ENCODE data around the gene DNAH11. TPM values are rescaled to one million over a fixed set of nuclear protein-coding genes. Genes with fewer than 3 reads are reported as not detected.

DNAH11 gene
- total and polyA plus RNA-seq, 11 donors: 0.04 to 0.98 (median 0.23) TPM

- ATAC-seq (no peak), DNase-seq (no peak)
- intact Hi-C loops (cut with DNase I): no loop called here
- Histone ChIP-seq H3K36me3 (no peaks in the 10 kb centered on the region), H3K9me3 (no peaks in the 10 kb centered on the region), H3K4me3 (no peak overlapping the region), H3K4me1 (peaks cover 0 to 7% (median 0%) of the 10 kb centered on the region in 12 donors), H3K27me3 (no peaks in the 10 kb centered on the region), H3K27ac (no peak overlapping the region)
- WGBS, 4 donors: 29 to 40% (median 37%) methylated on average over 4 of the region's 4 CpGs
- TF ChIP-seq CTCF (IDR thresholded peaks at IDR 0.05) (no peak), POLR2A (IDR thresholded peaks at IDR 0.05) (no peak)
Measured at GRCh38 chr7:21886396-21886795, 343.6 kb downstream of the DNAH11 start.

- Histone ChIP-seq H3K27me3 (no peaks in the 10 kb centered on the region), H3K4me1 (peaks cover 0 to 7% (median 0%) of the 10 kb centered on the region in 12 donors), H3K36me3 (no peaks in the 10 kb centered on the region), H3K4me3 (no peak overlapping the region), H3K9me3 (no peaks in the 10 kb centered on the region), H3K27ac (no peak overlapping the region)
- DNase-seq (no peak), ATAC-seq (no peak)
- TF ChIP-seq POLR2A (IDR thresholded peaks at IDR 0.05) (no peak), CTCF (IDR thresholded peaks at IDR 0.05) (no peak)
- intact Hi-C loops (cut with DNase I): no loop called here
- WGBS, 4 donors: 91 to 95% (median 92%) methylated on average over 2 of the region's 2 CpGs
Measured at GRCh38 chr7:21887353-21887752, 344.5 kb downstream of the DNAH11 start.

- 80 to 91% (median 85%) methylated on average over 4 of the region's 4 CpGs for WGBS, 4 donors
- ATAC-seq: no peak
- no peaks in the 10 kb centered on the region for H3K36me3 ChIP-seq
- no peak overlapping the region for H3K27ac ChIP-seq
- TF ChIP-seq POLR2A (IDR thresholded peaks at IDR 0.05) (no peak), CTCF (IDR thresholded peaks at IDR 0.05) (no peak)
- peaks cover 0 to 7% (median 0%) of the 10 kb centered on the region in 12 donors for H3K4me1 ChIP-seq
- no peak overlapping the region for H3K4me3 ChIP-seq
- no peaks in the 10 kb centered on the region for H3K9me3 ChIP-seq
- no peak for DNase-seq
- H3K27me3 ChIP-seq: no peaks in the 10 kb centered on the region
- intact Hi-C loops (cut with DNase I): no loop called here
Measured at GRCh38 chr7:21887779-21888178, 344.9 kb downstream of the DNAH11 start.

GRCh38 chr7:21891291-21891690, 348.5 kb downstream of the DNAH11 start:
- intact Hi-C loops (cut with DNase I): loop anchor here in 1 of 10 donors (10.0 kb wide), 1 partner anchor 54 kb away; the partner anchor contains the start of gene CDCA7L
- ATAC-seq (no peak), DNase-seq (no peak)
- TF ChIP-seq POLR2A (IDR thresholded peaks at IDR 0.05): no peak
- TF ChIP-seq CTCF (IDR thresholded peaks at IDR 0.05): no peak
- Histone ChIP-seq H3K9me3 (no peaks in the 10 kb centered on the region), H3K4me1 (peaks cover 0 to 4% (median 0%) of the 10 kb centered on the region in 12 donors), H3K4me3 (no peak overlapping the region), H3K27me3 (no peaks in the 10 kb centered on the region), H3K36me3 (no peaks in the 10 kb centered on the region), H3K27ac (no peak overlapping the region)
- 77 to 88% (median 86%) methylated on average over 3 of the region's 3 CpGs for WGBS, 4 donors
